Measurements from ENCODE around the gene USH1G. TPM values are rescaled to one million over a fixed set of nuclear protein-coding genes. Genes with fewer than 3 reads are reported as not detected.
"Not testable (repeated sequence)": the region's sequence is repeated elsewhere in the genome, so short reads cannot be mapped to it uniquely, and the experiment has no call there.

The USH1G gene
- total RNA-seq, 1 donor from 2014 or later, result not detected

DNA sequence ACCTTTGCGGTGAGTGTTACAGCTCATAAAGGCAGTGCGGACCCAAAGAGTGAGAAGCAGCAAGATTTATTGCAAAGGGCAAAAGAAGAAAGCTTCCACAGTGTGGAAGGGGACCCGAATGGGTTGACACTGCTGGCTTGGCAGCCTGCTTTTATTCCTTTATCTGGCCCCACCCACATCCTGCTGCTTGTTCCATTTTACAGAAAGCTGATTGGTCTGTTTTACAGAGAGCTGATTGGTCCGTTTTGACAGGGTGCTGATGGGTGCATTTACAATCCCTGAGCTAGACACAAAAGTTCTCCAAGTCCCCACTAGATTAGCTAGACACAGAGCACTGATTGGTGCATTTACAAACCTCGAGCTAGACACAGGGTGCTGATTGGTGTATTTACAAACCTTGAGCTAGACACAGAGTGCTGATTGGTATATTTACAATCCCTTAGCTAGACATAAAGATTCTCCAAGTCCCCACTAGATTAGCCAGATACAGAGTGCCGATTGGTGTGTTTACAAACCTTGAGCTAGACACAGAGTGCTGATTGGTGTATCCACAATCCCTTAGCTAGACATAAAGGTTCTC is 16.8 kb downstream of the USH1G start:
- not testable (repeated sequence) for DNase-seq (ENCODE audit: low read depth)

DNA sequence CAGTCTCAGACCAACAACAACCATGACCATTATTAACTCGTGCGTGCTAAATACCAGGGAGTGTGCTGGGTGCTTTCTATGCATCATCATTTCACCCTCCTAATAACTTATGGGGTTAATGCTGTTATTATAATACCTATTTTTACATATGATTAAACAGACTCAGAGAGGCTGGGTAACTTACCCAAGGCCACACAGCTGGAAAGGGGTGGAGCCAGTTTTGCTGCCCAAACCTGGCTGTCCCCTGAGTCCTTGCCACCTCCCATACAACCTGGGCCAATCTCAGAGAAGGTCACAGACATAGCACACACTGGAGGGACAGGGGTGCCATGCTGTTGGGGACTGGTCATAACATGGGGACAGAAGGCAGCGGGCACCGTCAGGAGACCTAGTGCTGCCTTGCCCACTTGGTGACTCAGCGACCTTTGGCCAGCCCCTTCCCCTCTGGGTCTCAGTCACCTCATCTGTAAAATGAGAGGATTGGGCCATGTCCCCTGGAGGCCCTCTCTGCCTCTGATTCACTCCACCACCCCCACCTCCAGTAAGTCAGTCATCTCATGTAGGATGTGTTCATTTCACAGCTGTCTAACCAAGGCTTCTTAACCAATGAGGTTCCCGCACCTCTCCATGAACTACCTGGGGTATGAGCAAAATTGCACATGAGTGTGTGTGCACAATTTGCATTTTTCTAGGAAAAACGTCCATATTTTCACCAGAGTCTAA is 18.2 kb downstream of the USH1G start:
- no peak for DNase-seq (ENCODE audit: low read depth)

DNA sequence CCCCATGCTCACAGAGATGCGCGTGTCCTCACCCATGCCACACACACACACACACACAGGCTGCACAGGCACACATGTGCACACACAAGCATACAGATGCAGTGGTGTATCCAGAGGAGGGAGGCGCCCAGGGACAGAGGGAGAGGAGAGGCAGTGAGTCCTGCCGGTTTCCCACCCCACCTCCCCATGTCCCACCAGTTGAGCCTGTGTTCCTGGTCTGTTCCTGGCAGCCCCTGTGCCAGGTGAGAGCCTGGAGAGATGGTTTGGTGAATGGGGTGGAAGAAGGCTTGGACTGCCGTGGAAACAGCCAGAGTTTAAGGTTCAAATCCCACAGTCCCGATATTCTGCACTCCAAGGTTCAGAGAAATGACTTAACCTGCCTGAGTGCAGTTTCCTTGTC is 19.4 kb downstream of the USH1G start:
- no peak for DNase-seq (ENCODE audit: low read depth)

DNA sequence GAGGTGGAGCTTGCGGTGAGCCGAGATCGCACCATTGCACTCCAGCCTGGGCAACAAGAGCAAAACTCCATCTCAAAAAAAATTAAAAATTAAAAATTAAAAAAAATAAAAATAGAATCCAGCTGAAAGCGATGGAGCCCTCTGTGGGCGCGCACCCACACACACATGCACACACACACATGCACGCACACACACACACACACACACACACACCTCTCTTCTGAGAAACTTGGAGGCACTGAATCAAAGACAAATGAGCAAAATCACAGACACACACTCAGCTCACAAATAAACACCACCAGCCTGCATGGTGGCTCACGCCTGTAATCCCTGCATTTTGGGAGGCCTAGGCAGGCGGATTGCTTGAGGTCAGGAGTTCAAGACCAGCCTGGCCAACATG is 20.0 kb downstream of the USH1G start:
- DNase-seq (ENCODE audit: low read depth), result no peak

DNA sequence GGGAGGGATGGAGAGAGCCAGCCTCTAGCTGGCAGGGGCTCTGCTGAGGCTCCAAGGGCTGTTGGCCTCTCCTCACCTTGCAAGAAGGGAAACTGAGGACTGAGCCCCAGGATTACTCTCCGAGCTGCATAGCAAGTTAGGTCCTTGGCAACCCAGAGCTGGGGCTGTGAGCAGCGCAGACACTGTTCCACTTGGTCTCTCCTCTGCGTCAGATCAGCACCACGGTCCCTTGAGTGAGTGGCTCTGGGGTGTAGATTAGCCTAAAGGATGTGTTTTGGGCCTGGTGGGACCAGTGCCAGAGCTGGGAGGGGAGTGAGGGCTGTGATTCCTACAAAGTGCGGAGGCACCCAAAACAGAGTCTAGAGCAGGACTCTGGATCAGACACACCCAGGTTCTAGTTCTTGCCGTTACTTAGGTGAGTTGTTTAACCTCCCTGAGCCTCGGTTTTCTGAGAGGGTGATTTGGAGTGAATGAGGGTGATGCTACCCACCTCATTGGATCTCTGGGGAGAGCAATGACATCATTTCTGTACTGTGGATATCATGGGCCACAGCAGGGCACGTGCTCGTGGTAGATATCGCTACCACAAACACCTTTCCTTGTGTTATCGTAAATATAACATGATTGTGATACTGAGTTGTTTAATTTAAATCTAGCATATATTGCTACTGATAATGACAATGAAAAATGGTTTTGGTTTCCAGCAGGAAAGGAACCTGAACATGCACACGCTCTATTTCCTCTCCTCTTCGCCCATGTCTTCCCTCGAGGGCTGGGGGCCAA is 21.5 kb downstream of the USH1G start:
- DNase-seq (ENCODE audit: low read depth), result no peak

DNA sequence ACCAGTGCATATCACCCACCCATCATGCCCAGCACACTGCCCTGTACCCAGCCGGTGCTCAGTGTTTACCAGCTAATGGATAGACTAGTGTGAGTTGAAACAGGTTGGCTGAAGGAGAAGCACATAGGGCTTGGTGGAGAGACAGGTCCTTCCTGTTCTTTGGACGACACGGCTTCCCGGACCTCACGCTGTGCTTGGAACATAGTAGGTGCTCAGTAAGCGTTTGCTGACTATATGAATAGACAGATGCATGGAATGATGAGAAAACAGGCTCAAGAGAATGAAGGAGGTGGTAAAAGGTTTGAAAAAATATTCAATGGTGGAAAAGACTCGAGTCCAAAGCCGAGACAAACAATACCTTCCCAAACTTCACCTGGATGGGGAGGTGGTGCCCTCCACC is 22.8 kb downstream of the USH1G start:
- no peak for DNase-seq (ENCODE audit: low read depth)

DNA sequence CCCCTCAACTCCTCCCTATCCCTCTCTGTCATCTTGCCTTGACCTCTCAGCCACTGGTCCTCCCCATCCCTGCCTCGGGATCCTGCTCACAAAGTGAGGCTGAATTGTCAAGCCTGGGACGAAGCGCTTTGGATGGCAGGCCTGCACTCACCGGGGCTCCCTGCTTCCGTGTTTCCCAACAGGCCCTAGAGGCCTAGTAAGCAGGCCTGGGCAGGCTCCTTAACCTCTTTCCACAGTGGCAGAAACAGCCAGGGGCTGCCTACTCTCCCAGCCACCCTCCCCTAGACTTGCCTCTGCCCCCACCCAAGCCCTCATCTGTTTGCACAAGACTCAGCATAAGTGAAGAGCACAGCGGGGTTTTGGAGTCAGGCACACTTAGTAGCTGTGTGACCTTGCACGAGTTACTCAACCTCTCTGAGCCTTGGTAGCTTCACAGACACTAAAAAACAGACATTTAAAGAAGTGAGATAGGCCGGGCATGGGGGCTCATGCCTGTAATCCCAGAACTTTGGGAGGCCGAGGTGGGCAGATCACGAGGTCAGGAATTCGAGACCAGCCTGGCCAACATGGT is 24.6 kb downstream of the USH1G start:
- no peak for DNase-seq (ENCODE audit: low read depth)

DNA sequence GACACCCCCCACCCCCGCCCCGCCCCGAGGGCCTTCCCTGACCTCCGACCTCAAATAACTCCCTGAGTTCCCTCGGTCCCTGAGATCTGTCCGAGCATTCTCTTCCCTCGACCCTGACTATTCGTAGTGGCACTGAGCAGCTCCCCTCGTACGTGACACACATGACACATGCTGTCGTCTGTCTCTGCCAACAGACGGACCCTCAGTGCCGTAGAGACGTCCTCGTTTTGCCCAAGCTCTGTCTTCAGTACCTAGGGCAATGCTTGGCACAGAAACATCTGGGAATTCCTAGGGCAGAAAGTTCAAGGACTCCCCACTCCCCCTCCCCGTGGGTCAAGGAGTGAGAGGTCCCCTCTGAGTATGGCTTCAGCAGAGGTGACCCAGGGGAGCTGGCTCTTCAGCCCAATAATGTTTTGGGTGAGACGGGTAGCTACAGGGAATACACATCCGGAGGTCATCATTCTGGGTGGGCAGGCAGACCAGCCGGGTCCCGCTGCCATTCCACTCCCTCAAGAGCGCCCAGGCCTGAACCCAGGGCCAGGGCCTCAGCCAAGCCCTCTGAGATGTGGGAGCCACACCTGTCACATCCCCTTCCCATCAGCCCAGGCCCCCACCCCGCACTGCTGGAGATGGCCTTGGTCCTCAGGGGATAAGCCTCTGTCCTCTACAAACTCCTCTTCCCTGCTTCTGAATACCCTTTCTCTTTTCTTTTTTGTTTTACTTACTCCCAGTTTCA is 29.0 kb downstream of the USH1G start:
- DNase-seq (ENCODE audit: low read depth), result no peak

DNA sequence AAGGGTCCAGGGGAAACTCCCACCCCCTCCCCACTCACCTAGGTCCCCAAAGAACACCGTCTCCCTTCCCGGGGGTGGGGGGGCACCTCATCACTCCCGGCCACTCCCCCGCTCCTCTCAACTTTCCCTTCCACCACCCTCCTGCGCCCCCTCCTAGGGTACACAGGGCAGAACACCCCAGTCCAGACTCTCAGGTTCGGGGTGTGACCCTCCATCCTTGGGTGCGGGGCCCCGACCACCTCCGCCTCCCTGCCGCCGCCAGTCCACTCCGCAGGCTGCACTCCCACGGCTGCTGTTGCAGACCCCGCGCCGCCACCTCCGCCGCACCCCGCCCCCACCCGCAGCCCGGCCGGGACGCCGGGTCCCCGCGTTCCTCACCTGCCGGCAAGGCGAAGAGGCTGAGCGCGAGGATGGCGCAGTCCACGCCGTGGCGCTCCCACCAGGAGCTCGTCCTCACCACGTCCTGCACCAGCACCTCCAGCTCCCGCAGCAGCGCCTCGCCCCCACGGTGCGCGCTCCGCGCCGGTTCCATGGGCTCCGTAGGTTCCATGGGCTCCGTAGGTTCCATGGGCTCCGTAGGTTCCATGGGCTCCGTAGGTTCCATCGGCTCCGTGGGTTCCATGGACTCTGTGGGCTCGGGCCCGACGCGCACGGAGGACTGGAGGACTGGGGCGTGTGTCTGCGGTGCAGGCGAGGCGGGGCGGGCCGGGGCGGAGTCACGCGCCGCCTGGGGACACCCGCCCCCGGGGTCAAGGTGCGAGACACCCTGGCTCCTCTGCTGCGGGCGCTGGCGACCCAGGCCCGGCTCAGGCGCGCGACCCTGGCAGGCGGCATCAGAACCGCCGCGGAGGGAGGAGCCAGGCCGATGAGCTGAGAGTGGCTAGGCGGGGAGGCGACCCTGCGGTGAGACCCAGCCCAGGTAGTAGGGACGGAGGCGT is 29.8 kb downstream of the USH1G start, which contains the start of gene FADS6:
Gene FADS6, minus strand, starts transcription at position 660 of the 938 bp plus-strand sequence. Its CDS starts 38 bp downstream, at position 622.
- no peak for DNase-seq (ENCODE audit: low read depth)

DNA sequence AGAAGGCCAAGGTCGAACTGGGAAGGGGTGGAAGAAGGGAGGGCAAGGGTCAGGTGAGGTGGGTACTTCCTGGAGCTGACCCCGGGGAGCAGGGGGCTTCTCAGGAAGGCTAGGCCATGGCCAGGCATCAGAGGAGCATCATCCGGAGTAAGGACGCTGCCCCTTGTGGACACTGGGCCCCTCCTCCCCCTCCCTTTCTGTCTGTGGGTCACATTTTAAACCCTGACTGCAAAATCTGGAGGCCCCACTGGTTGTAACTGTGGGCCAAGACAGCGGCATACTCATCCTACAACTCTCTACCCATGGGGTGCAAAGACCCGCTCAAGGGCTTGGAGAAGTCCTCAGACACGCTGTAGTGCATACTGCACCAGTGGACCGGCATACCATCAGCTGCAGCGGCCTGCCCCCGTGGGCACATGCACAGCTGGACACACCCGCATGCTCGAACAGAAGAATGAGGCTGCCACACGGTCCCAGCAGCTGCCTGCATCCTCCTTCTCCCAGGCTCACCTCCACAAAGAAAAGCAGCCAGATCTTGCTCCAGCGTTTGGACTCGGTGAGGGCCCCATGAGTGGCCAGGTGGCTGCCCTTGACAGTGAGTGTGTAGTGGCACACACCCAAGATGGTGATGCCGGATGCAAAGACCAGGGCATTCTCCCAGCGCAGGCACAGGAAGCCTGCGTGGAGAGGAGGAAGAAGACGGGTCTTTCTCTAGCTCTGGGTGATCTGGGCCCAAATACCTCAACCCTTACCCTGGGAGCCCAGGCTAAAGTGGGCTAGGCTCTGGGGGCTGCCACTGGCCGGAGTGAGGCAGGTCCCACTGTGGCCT is 30.8 kb downstream of the USH1G start:
- no peak for DNase-seq (ENCODE audit: low read depth)

DNA sequence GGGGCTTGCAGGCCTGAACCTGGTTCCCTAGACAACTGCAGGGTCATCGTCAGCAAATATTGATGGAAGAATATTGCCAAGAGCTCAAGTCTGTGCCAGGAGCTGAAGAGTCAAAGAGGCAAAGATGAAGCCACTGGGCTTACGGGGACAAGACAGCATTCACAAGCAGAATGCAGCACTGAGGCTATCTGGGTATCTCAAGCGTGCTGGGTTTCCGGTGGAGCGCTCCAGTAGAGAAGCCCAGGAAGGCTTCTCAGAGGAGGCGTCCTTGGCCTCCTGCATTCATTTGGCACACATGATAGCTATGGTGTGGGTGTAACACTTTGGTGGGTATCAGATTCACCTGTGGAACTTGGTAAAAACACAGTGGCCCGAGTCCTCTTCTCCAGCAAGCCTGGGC is 32.5 kb downstream of the USH1G start:
- DNase-seq (ENCODE audit: low read depth), result no peak

DNA sequence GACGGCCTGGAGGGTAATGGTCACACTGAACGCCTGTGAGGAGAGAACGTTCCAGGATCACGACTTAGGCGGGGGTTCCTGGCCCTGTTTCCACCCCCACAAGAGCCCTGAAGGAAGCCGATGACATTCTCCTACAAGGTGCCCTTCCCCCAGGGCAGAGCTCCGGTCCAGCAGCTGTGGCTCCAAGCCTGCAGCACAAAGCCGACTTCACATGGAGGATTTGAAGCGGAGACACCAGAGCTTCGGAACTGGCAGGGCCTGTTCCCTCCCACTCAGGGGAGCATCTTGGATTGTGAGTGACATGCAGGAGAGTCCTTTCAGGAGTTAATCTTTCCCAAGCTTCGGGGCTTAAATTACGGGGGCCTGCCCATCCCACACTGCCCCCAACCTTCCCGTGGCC is 34.6 kb downstream of the USH1G start:
- no peak for DNase-seq (ENCODE audit: low read depth)

DNA sequence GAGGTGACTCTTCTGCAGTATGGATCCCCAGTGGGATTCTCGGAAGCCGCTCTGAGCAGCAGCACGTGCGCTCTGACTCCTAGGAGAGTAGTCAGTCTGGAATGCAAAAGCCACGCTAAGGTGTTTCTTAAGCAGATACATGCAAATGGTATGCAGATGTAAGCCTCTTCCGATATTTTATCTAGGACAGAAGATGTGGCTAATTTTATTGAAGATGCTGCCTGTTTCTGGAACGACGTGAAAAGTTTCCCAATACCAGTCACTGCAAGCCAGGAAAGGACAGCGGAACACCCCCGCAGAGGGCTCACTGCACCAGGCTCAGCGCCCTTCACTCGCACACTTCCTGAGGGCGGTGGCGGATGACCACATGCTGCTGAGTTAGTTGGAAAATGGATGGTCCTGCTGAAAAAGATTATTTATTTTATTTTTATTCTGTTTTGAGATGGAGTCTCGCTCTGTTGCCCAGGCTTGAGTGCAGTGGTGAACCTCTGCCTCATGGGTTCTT is 39.8 kb downstream of the USH1G start:
- no peak for DNase-seq (ENCODE audit: low read depth)

DNA sequence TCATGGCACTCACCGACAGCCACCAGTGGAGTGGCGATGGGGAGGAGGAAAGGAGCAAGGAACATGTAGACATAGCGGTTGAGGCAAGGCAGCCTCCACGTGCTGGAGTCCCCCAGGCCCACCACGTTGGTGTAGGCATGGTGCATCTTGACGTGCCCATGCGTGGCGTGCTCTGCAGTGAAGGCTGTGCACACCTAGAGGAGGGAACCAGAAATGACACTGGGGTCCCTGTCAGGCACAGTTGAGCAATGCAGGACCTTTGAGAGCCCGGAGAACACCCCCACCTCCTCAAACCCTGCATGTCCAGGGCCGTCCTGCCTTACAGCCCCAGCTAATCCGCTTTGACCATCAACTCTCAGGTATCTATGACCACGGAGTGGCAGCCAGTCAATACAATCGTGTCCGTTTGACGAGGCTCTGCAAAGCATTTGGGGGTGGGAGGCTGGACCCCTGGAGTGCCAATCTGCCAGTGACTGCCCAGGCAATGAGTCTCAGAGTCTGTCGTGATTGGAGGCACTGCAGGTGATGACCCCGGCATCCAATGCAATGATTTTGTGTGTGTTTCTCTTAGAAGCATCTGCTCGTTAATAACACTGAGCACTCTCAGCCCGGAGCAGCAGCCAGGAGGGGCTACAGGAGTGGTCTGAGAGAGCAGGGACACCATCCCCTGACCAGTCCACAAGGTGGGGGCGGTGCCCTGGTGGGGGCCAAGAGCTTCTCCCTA is 40.4 kb downstream of the USH1G start:
- no peak for DNase-seq (ENCODE audit: low read depth)

DNA sequence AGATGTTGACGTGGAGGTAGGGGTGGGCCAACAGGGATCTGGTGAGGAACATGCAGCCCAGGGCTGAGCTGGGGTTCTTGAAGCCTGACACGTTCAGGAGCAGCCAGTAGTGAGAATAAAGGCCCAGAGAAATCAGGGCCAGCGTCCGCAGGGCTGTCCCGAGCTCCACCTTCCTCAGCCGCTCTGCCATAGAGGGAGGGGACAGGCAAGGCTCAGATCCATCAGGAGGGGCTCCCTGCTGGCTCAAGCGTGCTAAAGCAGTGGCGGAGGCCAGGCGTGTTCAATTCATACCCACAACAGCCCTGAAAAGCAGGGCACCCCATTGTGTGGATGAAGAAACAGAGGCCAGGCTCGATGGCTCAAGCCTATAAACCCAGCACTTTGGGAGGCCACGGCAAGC is 42.0 kb downstream of the USH1G start:
- no peak for DNase-seq (ENCODE audit: low read depth)

DNA sequence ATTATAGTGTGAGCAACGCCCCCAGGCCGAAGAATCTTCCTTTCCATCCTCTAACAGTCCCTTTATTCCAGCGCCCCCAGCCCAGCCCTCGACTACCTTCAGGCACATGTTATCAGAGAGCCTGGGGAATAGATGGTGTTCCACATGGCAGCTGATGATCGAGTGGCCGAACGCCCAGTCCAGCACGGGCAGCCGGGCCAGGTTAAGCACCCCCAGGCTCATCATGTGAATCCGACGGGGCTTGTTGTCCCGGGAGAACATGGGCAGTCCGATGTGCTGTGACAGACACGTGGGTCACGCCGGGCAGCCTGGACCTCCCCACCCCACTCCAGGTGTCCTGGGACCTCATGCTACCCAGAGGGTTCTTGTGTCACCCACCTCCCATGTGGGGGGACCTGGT is 43.7 kb downstream of the USH1G start:
- no peak for DNase-seq (ENCODE audit: low read depth)

DNA sequence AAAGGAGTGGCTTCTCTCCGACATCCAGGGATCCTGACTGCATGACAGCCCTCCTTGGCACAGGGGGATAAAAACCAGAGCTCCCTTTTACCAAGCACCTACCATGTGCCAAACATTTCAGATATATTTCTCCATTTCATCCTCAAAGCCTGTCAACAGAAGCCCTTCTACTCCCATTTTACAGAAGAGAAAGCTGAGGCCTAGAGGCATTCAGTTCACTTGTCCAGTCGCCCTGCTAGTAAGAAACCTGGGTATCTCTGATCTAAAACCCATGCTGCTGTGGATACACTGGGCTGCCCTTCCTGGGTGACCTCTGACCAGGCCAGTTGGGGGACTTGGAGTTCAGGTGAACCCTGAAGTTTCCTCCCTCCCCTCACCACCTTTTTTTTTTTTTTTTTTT is 44.4 kb downstream of the USH1G start:
- DNase-seq (ENCODE audit: low read depth), result no peak
